BJ (cell line): ENCODE results near the gene PODNL1. TPM values are rescaled to one million over a fixed set of nuclear protein-coding genes. Genes with fewer than 3 reads are reported as not detected.

Source experiments
- CTCF ChIA-PET: fragments of 350-600 bp; formaldehyde crosslinking; extraction: SDS; loops from one replicate; lab custom pipeline; 2021; ENCODE audit warnings: antibody characterized with exemption, inconsistent platforms; lab: Yijun Ruan, JAX
- POLR2A ChIA-PET: fragments of 300-600 bp; sonication (Branson Sonifier 250); formaldehyde crosslinking; extraction: SDS; loops from one replicate; lab custom pipeline; 2021; ENCODE audit warnings: antibody characterized with exemption; lab: Charles Lee
- DNase-seq: peaks from one replicate; pipeline ENCODE4 v3.0.0-alpha.2; 2011; ENCODE audit warnings: low read depth
- H3K27me3 ChIP-seq: 2 replicates; pipeline ENCODE4 v1.6.0; 2011; ENCODE audit warnings: low read length; ENCODE audit not compliant: control insufficient read depth, insufficient read depth
- H3K36me3 ChIP-seq: 2 replicates; pipeline ENCODE4 v1.5.1; 2011; ENCODE audit warnings: low read length; ENCODE audit not compliant: control insufficient read depth, insufficient read depth
- H3K4me3 ChIP-seq: 2 replicates; pipeline ENCODE4 v1.5.1; 2011; ENCODE audit warnings: low read depth, mild to moderate bottlenecking, control low read depth, low read length
- CTCF ChIP-seq: IDR thresholded peaks from 2 replicates; pipeline ENCODE4 v1.5.1; 2011; ENCODE audit warnings: low read depth, mild to moderate bottlenecking, control low read depth, inconsistent platforms, low read length, moderate library complexity; ENCODE audit not compliant: insufficient read depth
- polyA plus RNA-seq: library from polyadenylated mRNA; depleted of rRNA; stranded (reverse); fragments of >200 nt; gene quantifications from 2 replicates; pipeline ENCODE4 v1.2.3, GENCODE V29; 2011

PODNL1 gene
- polyA plus RNA-seq, 1 experiment = 18.6 TPM

DNA sequence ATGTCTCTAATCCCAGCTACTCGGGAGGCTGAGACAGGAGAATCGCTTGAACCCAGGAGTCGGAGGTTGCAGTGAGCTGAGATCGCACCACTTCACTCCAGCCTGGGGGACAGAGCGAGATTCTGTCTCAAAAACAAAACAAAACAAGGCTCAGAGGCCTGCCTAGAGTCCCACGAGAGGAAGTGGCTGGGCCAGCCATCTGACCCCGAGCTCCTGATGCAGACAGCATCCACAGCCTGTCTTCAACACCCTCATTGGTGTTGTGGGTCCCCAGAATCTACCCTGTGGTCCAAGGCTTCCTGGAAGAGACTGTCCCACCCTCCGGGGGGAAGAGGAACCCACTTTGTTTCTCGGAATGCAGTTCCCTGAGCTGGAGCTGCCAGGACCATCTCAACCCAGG, 43.2 kb upstream of the PODNL1 start:
- TF ChIP-seq CTCF = no peak
- H3K4me3 ChIP-seq = no peak overlapping the region
- DNase-seq = no peak
- POLR2A ChIA-PET = no interaction called here
- H3K27me3 ChIP-seq = no peaks in the 10 kb centered on the region
- CTCF ChIA-PET = interaction anchor here (1.0 kb wide), 1 partner anchor 50 kb away, joined by 3 read pairs; the partner anchor contains the start of gene IL27RA
- peaks cover 9% of the 10 kb centered on the region for H3K36me3 ChIP-seq

DNA sequence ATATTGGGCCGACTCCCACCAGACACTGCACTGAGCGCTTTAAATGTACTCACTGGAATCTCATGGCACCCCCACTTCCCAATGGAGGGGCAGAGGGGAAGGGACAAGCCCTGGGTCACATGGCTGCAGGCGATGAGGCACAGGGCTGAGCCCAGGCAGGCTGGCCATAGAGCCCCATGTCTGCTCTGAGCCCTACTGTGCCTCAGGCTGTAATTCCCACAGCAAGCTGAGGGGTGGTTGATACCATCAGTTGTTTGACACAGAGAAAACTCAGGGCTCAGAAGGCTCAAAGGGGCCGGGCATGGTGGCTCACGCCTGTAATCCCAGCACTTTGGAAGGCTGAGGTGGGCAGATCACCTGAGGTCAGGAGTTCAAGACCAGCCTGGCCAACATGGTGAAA, 42.8 kb upstream of the PODNL1 start:
- Histone ChIP-seq H3K4me3 (no peak overlapping the region), H3K36me3 (peaks cover 9% of the 10 kb centered on the region), H3K27me3 (no peaks in the 10 kb centered on the region)
- ChIA-PET POLR2A (no interaction called here), CTCF (interaction anchor here (0.7 kb wide), 1 partner anchor 88 kb away, joined by 3 read pairs; no protein-coding TSS in a partner anchor)
- DNase-seq = no peak
- no peak for TF ChIP-seq CTCF

DNA sequence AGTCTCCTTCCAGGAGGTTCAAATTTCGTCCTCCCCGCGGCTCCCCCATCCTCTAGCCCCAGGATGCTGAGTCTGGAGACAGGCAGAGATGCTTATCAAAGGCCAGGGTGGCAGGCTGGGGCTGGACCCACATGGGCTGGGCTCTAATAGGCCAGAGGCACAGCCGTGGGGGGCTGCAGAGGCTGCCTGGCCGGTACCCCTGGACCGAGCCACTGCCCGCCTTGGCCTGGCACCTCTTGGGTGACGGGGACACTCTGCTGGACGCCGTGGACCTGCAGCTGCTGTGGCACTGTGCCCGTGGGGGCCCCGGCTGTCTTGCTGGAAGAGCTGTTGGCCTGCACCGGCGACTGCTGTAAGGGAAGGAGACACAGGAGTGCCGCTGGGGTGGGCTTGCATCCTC, 42.1 kb upstream of the PODNL1 start:
- H3K4me3 ChIP-seq = no peak overlapping the region
- no peak for TF ChIP-seq CTCF
- ChIA-PET POLR2A (no interaction called here), CTCF (interaction anchor here (0.7 kb wide), 1 partner anchor 87 kb away, joined by 3 read pairs; no protein-coding TSS in a partner anchor)
- DNase-seq = no peak
- no peaks in the 10 kb centered on the region for H3K27me3 ChIP-seq
- peaks cover 9% of the 10 kb centered on the region for H3K36me3 ChIP-seq

DNA sequence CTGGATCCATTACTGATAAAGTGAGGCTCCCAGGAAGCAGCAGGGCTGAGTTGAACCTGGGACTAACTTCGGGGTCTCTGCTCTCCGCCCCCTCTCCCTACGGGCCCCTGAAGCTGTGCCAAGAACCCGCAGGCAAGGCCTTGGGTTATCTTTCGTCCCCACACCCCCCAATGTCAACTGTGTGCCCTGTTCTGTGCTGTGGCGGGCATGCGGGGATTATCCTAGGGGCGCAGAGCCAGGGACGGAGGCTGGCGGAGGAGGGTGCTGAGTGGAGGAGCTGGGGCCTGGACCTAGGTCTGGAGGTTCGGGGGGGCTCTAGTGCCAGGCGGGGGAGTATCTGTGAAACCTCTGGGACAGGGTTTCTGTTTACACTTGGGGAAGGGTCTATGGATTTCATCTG, 41.5 kb upstream of the PODNL1 start:
- H3K27me3 ChIP-seq = no peaks in the 10 kb centered on the region
- CTCF ChIA-PET = interaction anchor here (1.0 kb wide), 1 partner anchor 18 kb away, joined by 4 read pairs; no protein-coding TSS in a partner anchor
- no peak for TF ChIP-seq CTCF
- POLR2A ChIA-PET = no interaction called here
- DNase-seq = no peak
- no peak overlapping the region for H3K4me3 ChIP-seq
- peaks cover 9% of the 10 kb centered on the region for H3K36me3 ChIP-seq

DNA sequence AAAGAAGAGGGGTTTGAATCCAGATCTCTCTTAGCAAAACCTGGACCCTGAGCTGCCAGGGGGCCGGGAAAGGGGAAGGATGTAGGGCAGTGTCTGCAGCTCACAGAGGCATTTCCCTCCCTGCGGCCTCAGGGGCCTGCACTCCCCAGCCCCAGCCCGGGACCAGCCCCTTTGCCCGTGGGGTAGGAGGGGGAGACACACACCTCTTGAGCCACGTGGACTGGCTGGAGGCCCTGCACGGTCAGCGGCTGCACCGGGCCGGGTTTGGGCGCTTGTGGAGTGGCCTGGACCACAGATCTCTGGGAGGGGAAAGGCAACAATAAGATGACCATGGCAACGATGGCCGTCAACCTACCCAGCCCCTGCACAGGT, 41.0 kb upstream of the PODNL1 start:
- DNase-seq = no peak
- ChIA-PET CTCF (interaction anchor here (1.0 kb wide), 1 partner anchor 18 kb away, joined by 4 read pairs; no protein-coding TSS in a partner anchor), POLR2A (no interaction called here)
- H3K36me3 ChIP-seq = peaks cover 9% of the 10 kb centered on the region
- H3K4me3 ChIP-seq = peak overlapping the region; percentile 5
- TF ChIP-seq CTCF = no peak
- no peaks in the 10 kb centered on the region for H3K27me3 ChIP-seq
